Measurements from ENCODE around the gene INHBC. TPM values are rescaled to one million over a fixed set of nuclear protein-coding genes. Genes with fewer than 3 reads are reported as not detected.

INHBC gene
- total RNA-seq, 2 experiments from 2014 or later: 0.20 to 0.33 TPM

GRCh38 chr12:57454566-57455373 is 20.2 kb downstream of the INHBC start, which contains the start of gene INHBE:
INHBE (plus strand) TSS chr12:57455307; CDS start chr12:57455537, 230 bp downstream.
- Histone ChIP-seq H3K27me3 (ENCODE audit: control insufficient read depth in 1 of 2, insufficient read depth in 2 of 2, low read length in 2 of 2) (peaks cover 0 to 4% of the 10 kb centered on the region in 2 experiments), H3K27ac (ENCODE audit: low read depth in 1 of 2, low read length in 2 of 2) (no peak within 1 kb of the TSS), H3K36me3 (ENCODE audit: insufficient read depth, low read length) (no peaks in the 10 kb centered on the region), H3K4me1 (ENCODE audit: insufficient read depth, low read length) (peaks cover 26% of the 10 kb centered on the region), H3K9me3 (ENCODE audit: control insufficient read depth in 1 of 2, insufficient read depth in 1 of 2, low read length in 2 of 2) (no peaks in the 10 kb centered on the region), H3K4me3 (ENCODE audit: low read length) (no peak within 1 kb of the TSS)
- intact Hi-C loops (cut with DNase I, micrococcal nuclease): loop anchor here (2.0 to 10.0 kb wide), 3 partner anchors 20 to 190 kb away; partner anchors contain the start of gene INHBC (in 1 of the 2)
- ChIA-PET POLR2A (interaction anchor here (0.8 to 1.1 kb wide), 2 partner anchors 23 to 25 kb away, joined by 3 to 4 read pairs; no protein-coding TSS in a partner anchor), CTCF (interaction anchor here (1.0 to 1.3 kb wide), 2 partner anchors 32 to 178 kb away, joined by 3 to 5 read pairs; partner anchors contain the start of gene B4GALNT1)
- Mint-ChIP-seq H3K9me3 (no peaks in the 10 kb centered on the region), H3K27ac (no peak within 1 kb of the TSS), H3K4me1 (ENCODE audit: low read depth) (peaks cover 21% of the 10 kb centered on the region), H3K27me3 (peaks cover 6% of the 10 kb centered on the region), H3K4me3 (no peak within 1 kb of the TSS), H3K36me3 (ENCODE audit: low read depth) (peaks cover 8% of the 10 kb centered on the region)
- ATAC-seq (ENCODE audit: poor library complexity) (no peak), DNase-seq (no peak)
- TF ChIP-seq CTCF (IDR thresholded peaks at IDR 0.05): no peak

- H3K4me1 Mint-ChIP-seq (ENCODE audit: low read depth): peaks cover 27% of the 10 kb centered on the region
- Histone ChIP-seq H3K27ac (ENCODE audit: low read depth in 1 of 2, low read length in 2 of 2) (no peak overlapping the region), H3K36me3 (ENCODE audit: insufficient read depth, low read length) (no peaks in the 10 kb centered on the region), H3K27me3 (ENCODE audit: control insufficient read depth in 1 of 2, insufficient read depth in 2 of 2, low read length in 2 of 2) (peaks cover 0 to 4% of the 10 kb centered on the region in 2 experiments), H3K4me1 (ENCODE audit: insufficient read depth, low read length) (peaks cover 33% of the 10 kb centered on the region), H3K9me3 (ENCODE audit: control insufficient read depth in 1 of 2, insufficient read depth in 1 of 2, low read length in 2 of 2) (no peaks in the 10 kb centered on the region), H3K4me3 (ENCODE audit: low read length) (no peak overlapping the region)
- no peak for TF ChIP-seq CTCF (IDR thresholded peaks at IDR 0.05)
- H3K4me3 Mint-ChIP-seq: no peak overlapping the region
- intact Hi-C loops (cut with DNase I, micrococcal nuclease): loop anchor here (2.0 to 10.0 kb wide), 3 partner anchors 21 to 191 kb away; partner anchors contain the start of gene INHBC (in 1 of the 2)
- H3K27me3 Mint-ChIP-seq: peaks cover 11% of the 10 kb centered on the region
- H3K36me3 Mint-ChIP-seq (ENCODE audit: low read depth): peaks cover 8% of the 10 kb centered on the region
- ATAC-seq (ENCODE audit: poor library complexity) (no peak), DNase-seq (no peak)
- CTCF ChIA-PET: interaction anchor here (0.7 to 1.3 kb wide), 5 partner anchors 10 to 177 kb away, joined by 3 to 5 read pairs (median 3); partner anchors contain the start of gene B4GALNT1
- H3K27ac Mint-ChIP-seq: no peak overlapping the region
- POLR2A ChIA-PET: interaction anchor here (0.8 to 1.1 kb wide), 2 partner anchors 22 to 26 kb away, joined by 3 to 4 read pairs; no protein-coding TSS in a partner anchor
- H3K9me3 Mint-ChIP-seq: no peaks in the 10 kb centered on the region
Measured at GRCh38 chr12:57455374-57456144, 21.0 kb downstream of the INHBC start.

GRCh38 chr12:57456145-57456700 is 21.6 kb downstream of the INHBC start:
- intact Hi-C loops (cut with DNase I, micrococcal nuclease): loop anchor here (2.0 to 10.0 kb wide), 2 partner anchors 27 to 191 kb away; no protein-coding TSS in a partner anchor
- ATAC-seq (ENCODE audit: poor library complexity) (no peak), DNase-seq (peak in 8 of 14 experiments; percentile 28 to 75 (median 48))
- H3K9me3 ChIP-seq (ENCODE audit: control insufficient read depth in 1 of 2, insufficient read depth in 1 of 2, low read length in 2 of 2): no peaks in the 10 kb centered on the region
- H3K4me3 ChIP-seq (ENCODE audit: low read length): no peak overlapping the region
- POLR2A ChIA-PET: interaction anchor here (1.1 kb wide), 1 partner anchor 21 kb away, joined by 3 read pairs; no protein-coding TSS in a partner anchor
- H3K27me3 ChIP-seq (ENCODE audit: control insufficient read depth in 1 of 2, insufficient read depth in 2 of 2, low read length in 2 of 2): peaks cover 6 to 10% of the 10 kb centered on the region in 2 experiments
- Mint-ChIP-seq H3K27me3 (peaks cover 14% of the 10 kb centered on the region), H3K9me3 (no peaks in the 10 kb centered on the region), H3K4me1 (ENCODE audit: low read depth) (peaks cover 34% of the 10 kb centered on the region), H3K36me3 (ENCODE audit: low read depth) (peaks cover 8% of the 10 kb centered on the region), H3K4me3 (peak overlapping the region; percentile 49), H3K27ac (no peak overlapping the region)
- H3K27ac ChIP-seq (ENCODE audit: low read depth in 1 of 2, low read length in 2 of 2): no peak overlapping the region
- H3K4me1 ChIP-seq (ENCODE audit: insufficient read depth, low read length): peaks cover 40% of the 10 kb centered on the region
- no peaks in the 10 kb centered on the region for H3K36me3 ChIP-seq (ENCODE audit: insufficient read depth, low read length)
- TF ChIP-seq CTCF (IDR thresholded peaks at IDR 0.05): peak; percentile 56
- CTCF ChIA-PET: interaction anchor here (0.7 to 1.3 kb wide), 5 partner anchors 9 to 177 kb away, joined by 3 to 5 read pairs (median 3); partner anchors contain the start of gene B4GALNT1
